Gastroesophageal sphincter (tissue), 4 donors: ENCODE results near the gene LMAN2. TPM values are rescaled to one million over a fixed set of nuclear protein-coding genes. Genes with fewer than 3 reads are reported as not detected.
"Not testable (repeated sequence)": the region's sequence is repeated elsewhere in the genome, so short reads cannot be mapped to it uniquely, and the experiment has no call there.

Experiments
- ATAC-seq: fragments of 150-250 bp; one replicate; pipeline ENCODE4 v1.9.1; 2016; ENCODE audit warnings: mild to moderate bottlenecking, moderate library complexity
- H3K27ac ChIP-seq, 4 donors: fragments of 200-600 bp; sonication (generic) in 3 of 4; 1 replicate in 3 of 4; 2 replicates in 1 of 4; pipeline ENCODE4 v1.5.1; 2016 to 2019
- H3K27me3 ChIP-seq: fragments of 200-600 bp; sonication (generic); one replicate; pipeline ENCODE4 v1.5.1; 2019
- H3K36me3 ChIP-seq, 2 donors: fragments of 200-600 bp; sonication (generic); one replicate each; pipeline ENCODE4 v1.5.1; 2019; ENCODE audit warnings: control low read depth in 1 of 2
- H3K4me1 ChIP-seq, 3 donors: fragments of 200-600 bp; sonication (generic); 1 replicate in 2 of 3; 2 replicates in 1 of 3; pipeline ENCODE4 v1.5.1; 2016 to 2019; ENCODE audit warnings: control low read depth in 2 of 3
- H3K4me3 ChIP-seq, 2 donors: fragments of 200-600 bp; sonication (generic); one replicate each; pipeline ENCODE4 v1.5.1; 2019; ENCODE audit warnings: mild to moderate bottlenecking in 1 of 2, moderate library complexity in 1 of 2
- H3K9me3 ChIP-seq, 3 donors: fragments of 200-600 bp; sonication (generic); one replicate each; pipeline ENCODE4 v1.5.1; 2017 to 2019; ENCODE audit warnings: control low read depth in 2 of 3
- EP300 ChIP-seq: sonication (generic); formaldehyde crosslinking; IDR thresholded peaks from one replicate; pipeline ENCODE4 v1.6.1; 2017; ENCODE audit warnings: antibody characterized with exemption, mild to moderate bottlenecking
- POLR2A ChIP-seq, 2 donors: fragments of 450-650 bp; IDR thresholded peaks; one replicate each; pipeline ENCODE4 v1.6.1; 2017; ENCODE audit warnings: antibody characterized with exemption in 2 of 2, mild to moderate bottlenecking in 2 of 2, moderate library complexity in 1 of 2
- POLR2AphosphoS5 ChIP-seq: sonication (generic); formaldehyde crosslinking; IDR thresholded peaks from one replicate; pipeline ENCODE4 v1.6.1; 2017; ENCODE audit warnings: antibody characterized with exemption
- WGBS, 2 donors: methylation state at CpG; one replicate each; pipeline ENCODE4 v1.1.5; 2018; ENCODE audit warnings: low coverage in 1 of 2; 5-methylcytosine and 5-hydroxymethylcytosine counted together
- total RNA-seq, 4 donors: library from RNA; depleted of rRNA; stranded (reverse); fragments of >200 nt; gene quantifications; one replicate each; pipeline ENCODE4 v1.1.0, GENCODE V29; 2016
- TF ChIP-seq, protein P1 (sequence below), 4 experiments: fragments of 200-600 bp in 2 of 4; fragments of 450-650 bp in 2 of 4; sonication (generic) in 1 of 4; IDR thresholded peaks; one replicate each; pipeline ENCODE4 v1.5.1; 2017 to 2019; ENCODE audit warnings: antibody characterized with exemption in 4 of 4, mild to moderate bottlenecking in 2 of 4, moderate library complexity in 2 of 4

Gene LMAN2
- total RNA-seq, 4 donors from 2014 or later, result 78.1 to 147 (median 111) TPM

DNA sequence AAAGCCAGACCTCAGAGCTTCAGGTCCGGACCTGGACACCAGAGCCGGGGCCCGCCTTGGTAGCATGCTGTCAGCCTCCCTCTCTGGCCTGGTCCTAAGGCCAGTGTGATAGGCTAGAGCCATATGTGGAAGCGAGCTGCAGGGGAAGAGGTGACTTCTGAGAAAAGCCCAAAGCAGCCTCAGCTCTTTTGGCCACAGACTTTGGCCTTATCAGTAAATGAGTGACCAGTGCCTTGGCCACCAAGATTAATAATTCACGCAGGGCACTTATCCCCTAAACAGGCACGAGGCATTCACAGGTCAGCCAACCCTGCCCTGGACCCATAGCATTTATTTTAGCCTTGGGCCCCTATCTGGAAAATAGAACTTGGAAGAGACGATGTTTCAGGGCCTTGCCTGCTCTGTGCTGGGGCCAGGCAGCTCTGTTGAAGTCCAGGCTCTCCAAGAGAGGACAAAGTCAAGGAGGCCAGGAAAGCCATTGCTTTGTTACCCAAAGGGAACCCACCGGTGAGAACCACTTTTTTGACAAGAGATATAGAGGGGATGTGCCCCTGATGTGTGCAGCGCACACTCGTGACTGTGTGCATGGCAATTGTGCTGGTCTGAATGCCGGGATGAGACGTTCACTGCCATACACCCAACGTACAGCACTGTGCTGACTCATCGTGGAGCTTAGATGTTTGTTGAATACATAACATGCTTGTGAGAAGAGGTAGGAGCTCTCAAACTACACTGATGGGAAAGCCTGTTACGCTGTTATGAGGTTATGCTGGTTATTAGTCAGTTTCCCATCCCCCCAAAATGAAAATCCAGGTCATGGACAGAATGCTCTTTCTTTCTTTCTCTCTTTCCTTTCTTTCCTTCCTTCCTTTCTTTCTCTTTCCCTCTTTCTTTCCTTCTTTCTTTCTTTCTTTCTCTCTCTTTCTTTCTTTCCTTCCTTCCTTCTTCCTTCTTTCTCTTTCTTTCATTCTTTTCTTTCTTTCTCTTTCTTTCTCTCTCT lies 27.7 kb upstream of the LMAN2 start:
- Histone ChIP-seq H3K36me3 (no peaks in the 10 kb centered on the region), H3K27me3 (peaks cover 13% of the 10 kb centered on the region), H3K9me3 (no peaks in the 10 kb centered on the region), H3K4me1 (peaks cover 0 to 8% (median 0%) of the 10 kb centered on the region in 3 donors), H3K4me3 (no peak overlapping the region), H3K27ac (no peak overlapping the region)
- ATAC-seq, result no peak
- TF ChIP-seq POLR2AphosphoS5, result no peak
- no peak for TF ChIP-seq POLR2A (IDR thresholded peaks at IDR 0.05)
- TF ChIP-seq, protein P1, sequence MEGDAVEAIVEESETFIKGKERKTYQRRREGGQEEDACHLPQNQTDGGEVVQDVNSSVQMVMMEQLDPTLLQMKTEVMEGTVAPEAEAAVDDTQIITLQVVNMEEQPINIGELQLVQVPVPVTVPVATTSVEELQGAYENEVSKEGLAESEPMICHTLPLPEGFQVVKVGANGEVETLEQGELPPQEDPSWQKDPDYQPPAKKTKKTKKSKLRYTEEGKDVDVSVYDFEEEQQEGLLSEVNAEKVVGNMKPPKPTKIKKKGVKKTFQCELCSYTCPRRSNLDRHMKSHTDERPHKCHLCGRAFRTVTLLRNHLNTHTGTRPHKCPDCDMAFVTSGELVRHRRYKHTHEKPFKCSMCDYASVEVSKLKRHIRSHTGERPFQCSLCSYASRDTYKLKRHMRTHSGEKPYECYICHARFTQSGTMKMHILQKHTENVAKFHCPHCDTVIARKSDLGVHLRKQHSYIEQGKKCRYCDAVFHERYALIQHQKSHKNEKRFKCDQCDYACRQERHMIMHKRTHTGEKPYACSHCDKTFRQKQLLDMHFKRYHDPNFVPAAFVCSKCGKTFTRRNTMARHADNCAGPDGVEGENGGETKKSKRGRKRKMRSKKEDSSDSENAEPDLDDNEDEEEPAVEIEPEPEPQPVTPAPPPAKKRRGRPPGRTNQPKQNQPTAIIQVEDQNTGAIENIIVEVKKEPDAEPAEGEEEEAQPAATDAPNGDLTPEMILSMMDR (IDR thresholded peaks at IDR 0.05), result no peak
- TF ChIP-seq EP300, result no peak
- WGBS, 2 donors, result 76 to 100% methylated on average over 3 to 5 of the region's 15 CpGs

DNA sequence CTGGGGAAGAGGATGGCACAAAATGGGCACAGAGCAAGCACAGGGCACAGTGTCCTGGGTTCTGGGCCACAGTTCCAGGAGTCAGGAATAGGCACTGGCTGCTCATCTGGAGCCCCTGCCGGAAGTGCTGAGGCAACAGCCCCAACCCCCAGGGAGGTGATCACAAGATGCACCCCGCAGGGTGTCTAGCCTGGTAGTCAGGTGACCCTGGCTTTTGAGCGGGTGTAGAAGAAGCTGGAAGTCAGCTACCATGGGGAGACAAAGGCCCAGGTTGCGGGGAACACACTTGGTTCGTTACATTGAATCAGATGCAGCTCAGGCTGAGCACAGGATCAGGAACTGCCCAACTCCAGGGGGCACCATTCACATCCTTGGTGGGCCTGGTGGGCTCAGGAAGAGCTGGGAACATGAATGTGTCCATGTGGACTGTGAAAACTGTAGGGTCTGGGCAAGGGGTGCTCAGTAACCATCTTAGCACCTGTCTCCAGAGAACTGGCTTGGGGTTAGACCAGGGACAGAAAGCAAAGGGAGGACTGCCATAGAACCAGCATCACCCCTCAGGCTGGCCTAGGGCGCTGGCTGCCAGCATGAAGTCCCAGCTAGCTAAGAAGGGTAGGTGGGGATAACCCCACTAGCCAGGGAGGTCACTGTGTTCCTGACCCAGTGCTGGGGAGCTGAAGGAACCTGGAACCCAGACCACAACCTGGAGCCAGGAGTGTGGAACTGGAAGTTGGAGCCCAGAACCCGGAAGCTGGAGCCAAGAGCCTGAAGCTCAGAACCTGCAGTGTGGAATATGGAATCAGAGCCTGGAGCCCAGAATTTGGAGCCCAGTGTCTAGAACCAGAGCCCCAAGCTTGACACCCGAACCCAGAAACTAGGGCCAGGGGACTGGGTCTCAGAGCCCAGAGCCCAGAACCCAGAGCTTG lies 26.6 kb upstream of the LMAN2 start:
- Histone ChIP-seq H3K4me1 (peaks cover 0 to 8% (median 0%) of the 10 kb centered on the region in 3 donors), H3K27me3 (peaks cover 7% of the 10 kb centered on the region), H3K27ac (no peak overlapping the region), H3K9me3 (no peaks in the 10 kb centered on the region), H3K36me3 (no peaks in the 10 kb centered on the region), H3K4me3 (no peak overlapping the region)
- no peak for TF ChIP-seq POLR2A (IDR thresholded peaks at IDR 0.05)
- TF ChIP-seq EP300, result no peak
- TF ChIP-seq, protein P1 (IDR thresholded peaks at IDR 0.05), result no peak
- no peak for TF ChIP-seq POLR2AphosphoS5
- no peak for ATAC-seq
- WGBS, 2 donors, result 88 to 100% methylated on average over 1 to 4 of the region's 8 CpGs

DNA sequence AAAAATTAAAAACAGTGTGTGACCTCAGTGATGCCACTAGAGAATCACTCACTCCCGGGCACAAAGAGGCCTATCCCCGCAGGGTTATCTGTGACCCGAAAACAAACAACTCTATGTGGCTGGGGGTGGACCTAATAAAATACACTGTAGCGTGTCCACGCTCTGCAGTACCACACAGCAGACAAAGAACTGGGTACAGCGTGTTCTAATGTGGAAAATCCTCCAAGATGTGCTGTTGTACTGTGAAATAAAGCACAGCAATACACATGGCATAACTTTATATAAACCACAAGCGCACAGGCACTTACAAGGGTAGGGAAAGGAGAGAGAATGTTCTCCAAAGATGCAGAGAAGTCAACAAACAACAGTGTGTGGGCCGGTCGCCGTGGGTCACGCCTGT lies 24.6 kb upstream of the LMAN2 start:
- H3K27ac ChIP-seq, result no peak overlapping the region
- peaks cover 7% of the 10 kb centered on the region for H3K27me3 ChIP-seq
- no peaks in the 10 kb centered on the region for H3K9me3 ChIP-seq
- no peak overlapping the region for H3K4me3 ChIP-seq
- peaks cover 0 to 10% of the 10 kb centered on the region in 2 donors for H3K36me3 ChIP-seq
- peaks cover 0 to 12% (median 0%) of the 10 kb centered on the region in 3 donors for H3K4me1 ChIP-seq
- TF ChIP-seq, protein P1 (IDR thresholded peaks at IDR 0.05), result no peak
- TF ChIP-seq POLR2A (IDR thresholded peaks at IDR 0.05) (no peak), EP300 (no peak), POLR2AphosphoS5 (no peak)
- ATAC-seq, result no peak
- WGBS, 2 donors, result 75 to 92% methylated on average over 8 to 11 of the region's 11 CpGs

DNA sequence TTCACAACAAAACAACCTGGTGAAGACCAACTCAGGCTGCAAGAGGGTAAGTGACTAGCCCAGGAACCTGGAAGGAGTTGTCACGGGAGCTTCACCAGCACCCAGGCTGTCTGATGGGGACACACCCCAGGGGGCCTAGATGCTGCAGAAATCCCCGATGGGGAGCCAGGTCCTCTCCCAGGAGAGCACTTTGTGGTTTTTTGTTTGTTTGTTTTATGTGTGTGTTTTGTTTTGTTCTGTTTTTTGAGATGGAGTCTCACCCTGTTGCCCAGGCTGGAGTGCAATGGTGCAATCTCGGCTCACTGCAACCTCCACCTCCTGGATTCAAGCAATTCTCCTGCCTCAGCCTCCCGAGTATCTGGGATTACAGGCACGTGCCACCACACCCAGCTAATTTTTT lies 24.0 kb upstream of the LMAN2 start:
- WGBS, 2 donors, result 84 to 88% methylated on average over 3 to 5 of the region's 5 CpGs
- not testable (repeated sequence) for H3K4me3 ChIP-seq, H3K9me3 ChIP-seq, ATAC-seq, H3K36me3 ChIP-seq, H3K27me3 ChIP-seq, H3K27ac ChIP-seq
- peaks cover 0 to 18% (median 0%) of the 10 kb centered on the region in 3 donors for H3K4me1 ChIP-seq

DNA sequence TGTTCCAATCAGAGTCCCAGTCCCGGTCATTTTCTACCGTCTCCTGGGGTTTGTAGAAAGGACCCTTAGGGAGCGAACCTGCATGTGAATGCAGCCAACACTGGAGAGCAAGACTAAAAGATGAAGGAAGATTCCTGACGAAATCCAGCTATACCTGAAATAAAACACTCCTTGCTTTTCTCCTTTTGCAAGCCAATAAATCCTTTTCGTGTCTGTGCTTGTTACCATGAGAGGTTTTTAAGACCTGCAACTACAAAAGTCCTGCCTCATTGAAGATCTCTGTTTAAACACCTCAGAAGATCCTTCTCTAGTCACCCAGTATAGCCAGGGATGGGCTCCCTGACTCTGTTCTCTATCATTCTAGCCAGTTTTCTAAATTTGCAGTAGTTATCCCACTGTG lies 22.7 kb upstream of the LMAN2 start:
- Histone ChIP-seq H3K27ac (no peak overlapping the region), H3K4me1 (peaks cover 0 to 31% (median 0%) of the 10 kb centered on the region in 3 donors), H3K9me3 (no peaks in the 10 kb centered on the region), H3K36me3 (peaks cover 0 to 10% of the 10 kb centered on the region in 2 donors), H3K27me3 (peaks cover 7% of the 10 kb centered on the region), H3K4me3 (no peak overlapping the region)
- no peak for ATAC-seq
- TF ChIP-seq EP300 (no peak), POLR2AphosphoS5 (no peak), POLR2A (IDR thresholded peaks at IDR 0.05) (no peak)
- TF ChIP-seq, protein P1 (IDR thresholded peaks at IDR 0.05), result no peak
- 46 to 55% methylated on average over 2 to 5 of the region's 5 CpGs for WGBS, 2 donors
